Measurements from ENCODE around the gene PDCD2L.

GRCh38 chr19:34403784-34404108, 453 bp upstream of the PDCD2L start:
- TF ChIP-seq, protein P1, sequence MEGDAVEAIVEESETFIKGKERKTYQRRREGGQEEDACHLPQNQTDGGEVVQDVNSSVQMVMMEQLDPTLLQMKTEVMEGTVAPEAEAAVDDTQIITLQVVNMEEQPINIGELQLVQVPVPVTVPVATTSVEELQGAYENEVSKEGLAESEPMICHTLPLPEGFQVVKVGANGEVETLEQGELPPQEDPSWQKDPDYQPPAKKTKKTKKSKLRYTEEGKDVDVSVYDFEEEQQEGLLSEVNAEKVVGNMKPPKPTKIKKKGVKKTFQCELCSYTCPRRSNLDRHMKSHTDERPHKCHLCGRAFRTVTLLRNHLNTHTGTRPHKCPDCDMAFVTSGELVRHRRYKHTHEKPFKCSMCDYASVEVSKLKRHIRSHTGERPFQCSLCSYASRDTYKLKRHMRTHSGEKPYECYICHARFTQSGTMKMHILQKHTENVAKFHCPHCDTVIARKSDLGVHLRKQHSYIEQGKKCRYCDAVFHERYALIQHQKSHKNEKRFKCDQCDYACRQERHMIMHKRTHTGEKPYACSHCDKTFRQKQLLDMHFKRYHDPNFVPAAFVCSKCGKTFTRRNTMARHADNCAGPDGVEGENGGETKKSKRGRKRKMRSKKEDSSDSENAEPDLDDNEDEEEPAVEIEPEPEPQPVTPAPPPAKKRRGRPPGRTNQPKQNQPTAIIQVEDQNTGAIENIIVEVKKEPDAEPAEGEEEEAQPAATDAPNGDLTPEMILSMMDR (IDR thresholded peaks at IDR 0.05 in 8 of 11, conservative IDR thresholded peaks at IDR 0.05 in 3 of 11): no peak
- TF ChIP-seq POLR2A (IDR thresholded peaks at IDR 0.05) (no peak), POLR2AphosphoS5 (IDR thresholded peaks at IDR 0.05) (no peak)

Data from spleen (tissue), 7 donors.